Body of pancreas (tissue), 4 donors: Measurements from ENCODE around the gene RPS14. TPM values are rescaled to one million over a fixed set of nuclear protein-coding genes. Genes with fewer than 3 reads are reported as not detected.

ENCODE experiments used
- ATAC-seq: fragments of 150-250 bp; one replicate; pipeline ENCODE4 v1.9.1; 2016
- DNase-seq, 4 donors: peaks; one replicate each; pipeline ENCODE4 v3.0.0-alpha.2; 2019
- H3K27ac ChIP-seq, 4 donors: fragments of 200-600 bp; sonication (generic); 1 replicate in 3 of 4; 2 replicates in 1 of 4; pipeline versions ENCODE4 v1.5.1 to v1.6.1; 2016 to 2019; ENCODE audit warnings: mild to moderate bottlenecking in 1 of 4, mixed read lengths in 1 of 4, moderate library complexity in 1 of 4
- H3K27me3 ChIP-seq, 2 donors: fragments of 200-600 bp; sonication (generic); one replicate each; pipeline ENCODE4 v1.6.0; 2016; ENCODE audit warnings: mild to moderate bottlenecking in 1 of 2
- H3K36me3 ChIP-seq, 2 donors: fragments of 200-600 bp; sonication (generic); replicated peaks in 1 of 2; 2 replicates each; pipeline ENCODE4 v1.5.1; 2016; ENCODE audit warnings: low read depth in 2 of 2; ENCODE audit not compliant: insufficient read depth in 1 of 2
- H3K4me1 ChIP-seq: fragments of 200-600 bp; sonication (generic); one replicate; pipeline ENCODE4 v1.6.0; 2016
- H3K4me3 ChIP-seq, 2 donors: fragments of 200-600 bp; sonication (generic); 1 replicate in 1 of 2; 2 replicates in 1 of 2; pipeline ENCODE4 v1.5.1; 2016 to 2019
- H3K9me3 ChIP-seq, 3 donors: fragments of 200-600 bp; sonication (generic); 1 replicate in 2 of 3; 2 replicates in 1 of 3; pipeline ENCODE4 v1.5.1; 2016
- POLR2A ChIP-seq, 3 donors: fragments of 450-650 bp; IDR thresholded peaks; one replicate each; pipeline ENCODE4 v1.6.1; 2016; ENCODE audit warnings: antibody characterized with exemption in 3 of 3, mild to moderate bottlenecking in 2 of 3
- WGBS, 2 donors: methylation state at CpG; one replicate each; pipeline ENCODE4 v1.1.5; 2017; 5-methylcytosine and 5-hydroxymethylcytosine counted together
- intact Hi-C: fragments of 100-400 bp; cut with DNase I; formaldehyde crosslinking; loops from one replicate; pipeline ENCODE4 v1.15.1; 2023
- total RNA-seq, 2 donors: library from RNA; depleted of rRNA; stranded (reverse); fragments of >200 nt; gene quantifications; one replicate each; pipeline ENCODE4 v1.1.0, GENCODE V29; 2016
- TF ChIP-seq, protein P1 (sequence below), 7 experiments: fragments of 450-650 bp in 4 of 7; fragments of 200-600 bp in 3 of 7; sonication (generic) in 3 of 7; IDR thresholded peaks; one replicate each; pipeline ENCODE4 v1.5.1; 2016 to 2019; ENCODE audit warnings: antibody characterized with exemption in 7 of 7

Gene RPS14
- total RNA-seq, 2 donors from 2014 or later, result 1,348 to 2,916 TPM

DNA sequence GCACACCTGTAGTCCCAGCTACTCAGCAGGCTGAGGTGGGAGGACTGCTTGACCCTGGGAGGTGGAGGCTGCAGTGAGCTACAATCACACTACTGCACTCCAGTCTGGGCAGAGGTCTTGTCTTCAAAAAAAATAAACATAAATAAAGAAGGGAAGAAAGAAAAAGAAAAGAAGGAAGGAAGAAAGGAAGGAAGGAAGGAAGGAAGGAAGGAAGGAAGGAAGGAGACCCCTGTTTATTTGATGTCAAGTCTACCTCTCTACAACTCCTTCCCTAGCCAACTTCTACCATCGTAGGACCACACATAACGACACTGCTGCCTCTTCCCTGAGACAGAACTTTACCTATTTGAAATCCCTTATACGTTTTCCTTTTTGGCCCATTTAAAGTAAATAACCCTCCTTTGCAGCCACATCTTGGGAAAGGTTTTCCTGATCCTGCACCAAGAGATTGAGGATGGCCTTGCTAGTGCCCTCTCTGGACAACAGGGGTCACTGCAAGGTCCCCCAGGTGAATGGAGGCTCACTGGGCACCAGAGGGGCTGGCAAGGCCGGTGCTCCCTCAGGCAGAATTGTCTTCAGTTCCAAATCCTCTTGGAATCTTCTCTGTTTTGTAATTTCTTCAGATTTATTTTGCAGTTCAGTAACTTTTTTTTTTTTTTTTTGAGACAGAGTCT, 10.5 kb downstream of the RPS14 start:
- Histone ChIP-seq H3K4me1 (no peaks in the 10 kb centered on the region), H3K36me3 (peaks cover 0 to 6% of the 10 kb centered on the region in 2 donors), H3K4me3 (no peak overlapping the region), H3K9me3 (no peaks in the 10 kb centered on the region), H3K27ac (no peak overlapping the region), H3K27me3 (no peaks in the 10 kb centered on the region)
- intact Hi-C loops, result loop anchor here (10.0 kb wide), 1 partner anchor 284 kb away; the partner anchor contains the start of gene PDGFRB
- WGBS, 2 donors, result 42 to 44% methylated on average over 4 of the region's 4 CpGs
- ATAC-seq (no peak), DNase-seq (peak; percentile 32 to 42 (median 36))
- TF ChIP-seq, protein P1, sequence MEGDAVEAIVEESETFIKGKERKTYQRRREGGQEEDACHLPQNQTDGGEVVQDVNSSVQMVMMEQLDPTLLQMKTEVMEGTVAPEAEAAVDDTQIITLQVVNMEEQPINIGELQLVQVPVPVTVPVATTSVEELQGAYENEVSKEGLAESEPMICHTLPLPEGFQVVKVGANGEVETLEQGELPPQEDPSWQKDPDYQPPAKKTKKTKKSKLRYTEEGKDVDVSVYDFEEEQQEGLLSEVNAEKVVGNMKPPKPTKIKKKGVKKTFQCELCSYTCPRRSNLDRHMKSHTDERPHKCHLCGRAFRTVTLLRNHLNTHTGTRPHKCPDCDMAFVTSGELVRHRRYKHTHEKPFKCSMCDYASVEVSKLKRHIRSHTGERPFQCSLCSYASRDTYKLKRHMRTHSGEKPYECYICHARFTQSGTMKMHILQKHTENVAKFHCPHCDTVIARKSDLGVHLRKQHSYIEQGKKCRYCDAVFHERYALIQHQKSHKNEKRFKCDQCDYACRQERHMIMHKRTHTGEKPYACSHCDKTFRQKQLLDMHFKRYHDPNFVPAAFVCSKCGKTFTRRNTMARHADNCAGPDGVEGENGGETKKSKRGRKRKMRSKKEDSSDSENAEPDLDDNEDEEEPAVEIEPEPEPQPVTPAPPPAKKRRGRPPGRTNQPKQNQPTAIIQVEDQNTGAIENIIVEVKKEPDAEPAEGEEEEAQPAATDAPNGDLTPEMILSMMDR (IDR thresholded peaks at IDR 0.05), result peak; percentile 25 to 44 (median 35)
- TF ChIP-seq POLR2A (IDR thresholded peaks at IDR 0.05), result no peak

DNA sequence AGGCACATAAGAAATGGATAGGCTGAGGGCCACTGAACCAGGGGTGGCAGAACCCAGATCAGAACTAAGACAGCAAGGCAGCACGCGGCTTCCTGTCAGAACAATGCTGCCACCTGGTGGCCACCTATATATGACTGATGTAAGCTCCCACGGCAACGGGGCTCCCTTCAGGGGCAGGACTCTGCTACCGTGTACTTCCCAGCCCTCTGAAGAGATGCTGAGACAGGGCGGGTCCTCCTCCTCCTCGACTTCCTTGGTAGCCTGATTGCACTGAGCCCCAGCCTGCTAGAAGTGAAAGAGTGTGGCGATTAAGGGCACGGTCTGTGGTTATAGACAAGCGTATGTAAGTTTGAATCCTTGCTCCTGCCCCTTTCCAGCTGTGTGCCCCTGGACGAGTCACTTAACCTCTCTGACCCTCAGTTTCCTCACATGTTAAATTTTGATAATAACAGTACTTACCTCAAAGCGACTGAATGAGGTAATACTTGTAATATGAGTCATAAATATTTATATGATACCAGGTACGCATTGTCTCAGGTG, 13.3 kb downstream of the RPS14 start:
- Histone ChIP-seq H3K27ac (no peak overlapping the region), H3K36me3 (no peaks in the 10 kb centered on the region), H3K4me1 (no peaks in the 10 kb centered on the region), H3K27me3 (no peaks in the 10 kb centered on the region), H3K9me3 (no peaks in the 10 kb centered on the region), H3K4me3 (no peak overlapping the region)
- intact Hi-C loops, result loop anchor here (10.0 kb wide), 1 partner anchor 281 kb away; the partner anchor contains the start of gene PDGFRB
- TF ChIP-seq, protein P1 (IDR thresholded peaks at IDR 0.05), result peak; percentile 71 to 86 (median 81)
- TF ChIP-seq POLR2A (IDR thresholded peaks at IDR 0.05), result no peak
- 14 to 24% methylated on average over 8 to 13 of the region's 13 CpGs for WGBS, 2 donors
- ATAC-seq, result peak; percentile 94
- peak; percentile 91 to 95 (median 92) for DNase-seq

DNA sequence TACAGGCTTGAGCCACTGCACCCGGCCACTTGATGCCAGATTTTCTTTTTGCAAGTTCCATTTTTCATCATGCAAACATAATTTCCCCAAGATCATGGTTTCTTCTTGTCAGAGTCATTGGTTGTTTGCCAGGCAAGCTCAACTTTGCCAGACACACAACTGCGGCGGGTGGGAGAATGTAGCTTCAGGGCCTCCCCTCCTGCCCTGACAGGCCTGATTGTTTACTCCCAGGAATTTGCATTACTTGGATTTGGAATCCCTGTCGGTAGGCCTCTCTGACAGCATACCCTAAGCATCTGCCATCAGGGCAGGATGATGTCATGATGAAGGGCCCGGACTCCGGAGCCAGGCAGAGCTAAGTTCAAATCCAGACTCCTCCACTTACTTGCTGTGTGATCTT, 15.1 kb downstream of the RPS14 start:
- Histone ChIP-seq H3K27me3 (no peaks in the 10 kb centered on the region), H3K36me3 (no peaks in the 10 kb centered on the region), H3K4me3 (no peak overlapping the region), H3K9me3 (no peaks in the 10 kb centered on the region), H3K27ac (no peak overlapping the region), H3K4me1 (no peaks in the 10 kb centered on the region)
- ATAC-seq (no peak), DNase-seq (no peak)
- TF ChIP-seq POLR2A (IDR thresholded peaks at IDR 0.05), result no peak
- TF ChIP-seq, protein P1 (IDR thresholded peaks at IDR 0.05), result no peak
- WGBS, 2 donors, result 66 to 76% methylated on average over 6 of the region's 6 CpGs
- intact Hi-C loops, result loop anchor here (10.0 kb wide), 1 partner anchor 280 kb away; the partner anchor contains the start of gene PDGFRB

DNA sequence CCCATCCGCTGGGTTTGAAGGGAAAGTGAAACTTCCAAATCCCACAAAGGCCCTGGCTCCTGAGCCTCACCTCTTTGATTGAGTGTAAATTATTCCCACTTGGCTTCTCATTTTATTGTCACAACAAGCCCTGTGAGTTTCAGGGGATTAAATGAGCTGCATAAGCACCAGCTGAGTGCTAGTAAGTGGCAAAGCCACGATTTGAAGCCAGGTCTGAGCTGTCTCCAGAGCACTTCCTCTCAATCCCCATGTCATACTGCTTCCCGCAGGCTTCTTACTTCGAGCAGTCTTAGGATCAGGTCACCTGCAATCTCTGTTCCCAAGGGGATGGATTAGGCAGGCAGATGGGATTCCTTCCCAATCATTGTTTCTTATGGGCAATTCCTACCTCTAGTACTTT, 18.0 kb downstream of the RPS14 start:
- TF ChIP-seq, protein P1 (IDR thresholded peaks at IDR 0.05), result no peak
- TF ChIP-seq POLR2A (IDR thresholded peaks at IDR 0.05), result no peak
- intact Hi-C loops, result loop anchor here (10.0 kb wide), 1 partner anchor 277 kb away; the partner anchor contains the start of gene PDGFRB
- no peak overlapping the region for H3K27ac ChIP-seq

More for the DNA sequence above, 18.0 kb downstream of the RPS14 start:
- DNase-seq, result no peak
- H3K36me3 ChIP-seq, result no peaks in the 10 kb centered on the region
- H3K9me3 ChIP-seq, result no peaks in the 10 kb centered on the region
- peaks cover 10% of the 10 kb centered on the region for H3K4me1 ChIP-seq
- no peaks in the 10 kb centered on the region for H3K27me3 ChIP-seq
- H3K4me3 ChIP-seq, result no peak overlapping the region
- no peak for ATAC-seq
- WGBS, 2 donors, result 42 to 54% methylated on average over 3 to 4 of the region's 4 CpGs
